SK-N-SH treated with all-trans-retinoic acid at 6 μM for 48 hours (cell line): Measurements from ENCODE around the gene NANP.

Experiments
- BACH2 ChIP-seq: fragments of 250-450 bp; sonication (Bioruptor Pico); IDR thresholded peaks from 2 replicates; pipeline ENCODE4 v1.9.0; 2021; ENCODE audit warnings: mild to moderate bottlenecking, borderline replicate concordance
- CSRNP3 ChIP-seq: fragments of 250-450 bp; sonication (Bioruptor Pico); IDR thresholded peaks from 2 replicates; pipeline ENCODE4 v1.5.1; 2021; ENCODE audit warnings: mild to moderate bottlenecking, moderate library complexity
- ISL1 ChIP-seq: fragments of 250-450 bp; sonication (Bioruptor Pico); IDR thresholded peaks from 2 replicates; pipeline ENCODE4 v2.1.2; 2022; ENCODE audit warnings: mild to moderate bottlenecking, moderate library complexity
- OSR1 ChIP-seq: fragments of 250-450 bp; sonication (Bioruptor Pico); IDR thresholded peaks from 2 replicates; pipeline ENCODE4 v1.8.0; 2022; ENCODE audit warnings: moderate library complexity, mild to moderate bottlenecking, inconsistent platforms
- POU6F1 ChIP-seq: fragments of 250-450 bp; sonication (Bioruptor Pico); IDR thresholded peaks from 2 replicates; pipeline ENCODE4 v1.8.0; 2021; ENCODE audit warnings: low read depth, mild to moderate bottlenecking, moderate library complexity, borderline replicate concordance
- PPARA ChIP-seq: fragments of 250-450 bp; sonication (Bioruptor Pico); IDR thresholded peaks from 2 replicates; pipeline ENCODE4 v1.5.0; 2020; ENCODE audit warnings: mild to moderate bottlenecking, borderline replicate concordance
- RARB ChIP-seq: fragments of 250-450 bp; sonication (Bioruptor Pico); IDR thresholded peaks from 2 replicates; pipeline ENCODE4 v1.8.0; 2021; ENCODE audit warnings: mild to moderate bottlenecking, moderate library complexity
- SNAI2 ChIP-seq: fragments of 250-450 bp; sonication (Bioruptor Pico); IDR thresholded peaks from 2 replicates; pipeline ENCODE4 v1.5.0; 2020; ENCODE audit warnings: mild to moderate bottlenecking, moderate library complexity
- ZFP3 ChIP-seq: fragments of 250-450 bp; sonication (Bioruptor Pico); IDR thresholded peaks from 2 replicates; pipeline ENCODE4 v1.5.0; 2020; ENCODE audit warnings: mild to moderate bottlenecking, moderate library complexity
- ZNF565 ChIP-seq: fragments of 450-650 bp; formaldehyde crosslinking; conservative IDR thresholded peaks from 2 replicates; pipeline ENCODE4 v1.5.0; 2020; ENCODE audit warnings: low read depth, mild to moderate bottlenecking, moderate library complexity
- ZNF70 ChIP-seq: fragments of 450-650 bp; formaldehyde crosslinking; IDR thresholded peaks from 2 replicates; pipeline ENCODE4 v1.5.0; 2020; ENCODE audit warnings: mild to moderate bottlenecking, moderate library complexity
- TF ChIP-seq, protein P1 (sequence below): fragments of 250-450 bp; sonication (Bioruptor Pico); IDR thresholded peaks from 2 replicates; pipeline ENCODE4 v1.8.0; 2020; ENCODE audit warnings: mild to moderate bottlenecking, moderate library complexity, borderline replicate concordance
- TF ChIP-seq, protein P2 (sequence below): fragments of 250-450 bp; sonication (Bioruptor Pico); IDR thresholded peaks from 2 replicates; pipeline ENCODE4 v1.5.1; 2020; ENCODE audit warnings: low read depth, mild to moderate bottlenecking, moderate library complexity
- TF ChIP-seq, protein P3 (sequence below): fragments of 250-450 bp; sonication (Bioruptor Pico); IDR thresholded peaks from 2 replicates; pipeline ENCODE4 v1.5.0; 2020; ENCODE audit warnings: mild to moderate bottlenecking, moderate library complexity

DNA sequence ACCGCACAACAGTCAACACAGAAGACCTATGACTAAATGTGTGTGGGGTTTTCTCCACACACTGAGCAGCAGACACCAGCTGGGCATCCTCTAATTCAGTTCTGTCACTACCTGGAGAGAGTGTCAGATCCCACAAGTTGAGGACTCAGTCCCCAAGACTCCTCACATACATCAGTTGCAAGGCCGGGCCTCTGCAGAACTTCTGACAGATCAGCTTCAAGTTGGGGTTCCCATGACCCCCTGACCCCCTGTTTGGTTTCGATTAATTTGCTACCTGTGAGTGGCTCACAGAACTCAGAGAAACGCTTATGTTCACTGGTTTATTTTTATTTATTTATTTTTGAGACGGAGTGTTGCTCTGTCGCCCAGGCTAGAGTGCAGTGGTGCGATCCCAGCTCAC is 35.3 kb downstream of the NANP start:
- TF ChIP-seq OSR1 (CRISPR knock-in tag) (no peak), BACH2 (CRISPR knock-in tag) (no peak), SNAI2 (CRISPR knock-in tag) (no peak), PPARA (no peak), RARB (CRISPR knock-in tag) (no peak), CSRNP3 (CRISPR knock-in tag) (no peak), ZNF565 (CRISPR knock-in tag) (no peak), POU6F1 (no peak), ZFP3 (CRISPR knock-in tag) (no peak), ISL1 (CRISPR knock-in tag) (no peak), ZNF70 (CRISPR knock-in tag) (no peak)
- TF ChIP-seq, protein P1, sequence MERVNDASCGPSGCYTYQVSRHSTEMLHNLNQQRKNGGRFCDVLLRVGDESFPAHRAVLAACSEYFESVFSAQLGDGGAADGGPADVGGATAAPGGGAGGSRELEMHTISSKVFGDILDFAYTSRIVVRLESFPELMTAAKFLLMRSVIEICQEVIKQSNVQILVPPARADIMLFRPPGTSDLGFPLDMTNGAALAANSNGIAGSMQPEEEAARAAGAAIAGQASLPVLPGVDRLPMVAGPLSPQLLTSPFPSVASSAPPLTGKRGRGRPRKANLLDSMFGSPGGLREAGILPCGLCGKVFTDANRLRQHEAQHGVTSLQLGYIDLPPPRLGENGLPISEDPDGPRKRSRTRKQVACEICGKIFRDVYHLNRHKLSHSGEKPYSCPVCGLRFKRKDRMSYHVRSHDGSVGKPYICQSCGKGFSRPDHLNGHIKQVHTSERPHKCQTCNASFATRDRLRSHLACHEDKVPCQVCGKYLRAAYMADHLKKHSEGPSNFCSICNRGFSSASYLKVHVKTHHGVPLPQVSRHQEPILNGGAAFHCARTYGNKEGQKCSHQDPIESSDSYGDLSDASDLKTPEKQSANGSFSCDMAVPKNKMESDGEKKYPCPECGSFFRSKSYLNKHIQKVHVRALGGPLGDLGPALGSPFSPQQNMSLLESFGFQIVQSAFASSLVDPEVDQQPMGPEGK, result no peak
- TF ChIP-seq, protein P2, sequence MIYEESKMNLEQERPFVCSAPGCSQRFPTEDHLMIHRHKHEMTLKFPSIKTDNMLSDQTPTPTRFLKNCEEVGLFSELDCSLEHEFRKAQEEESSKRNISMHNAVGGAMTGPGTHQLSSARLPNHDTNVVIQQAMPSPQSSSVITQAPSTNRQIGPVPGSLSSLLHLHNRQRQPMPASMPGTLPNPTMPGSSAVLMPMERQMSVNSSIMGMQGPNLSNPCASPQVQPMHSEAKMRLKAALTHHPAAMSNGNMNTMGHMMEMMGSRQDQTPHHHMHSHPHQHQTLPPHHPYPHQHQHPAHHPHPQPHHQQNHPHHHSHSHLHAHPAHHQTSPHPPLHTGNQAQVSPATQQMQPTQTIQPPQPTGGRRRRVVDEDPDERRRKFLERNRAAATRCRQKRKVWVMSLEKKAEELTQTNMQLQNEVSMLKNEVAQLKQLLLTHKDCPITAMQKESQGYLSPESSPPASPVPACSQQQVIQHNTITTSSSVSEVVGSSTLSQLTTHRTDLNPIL (CRISPR knock-in tag), result no peak
- TF ChIP-seq, protein P3, sequence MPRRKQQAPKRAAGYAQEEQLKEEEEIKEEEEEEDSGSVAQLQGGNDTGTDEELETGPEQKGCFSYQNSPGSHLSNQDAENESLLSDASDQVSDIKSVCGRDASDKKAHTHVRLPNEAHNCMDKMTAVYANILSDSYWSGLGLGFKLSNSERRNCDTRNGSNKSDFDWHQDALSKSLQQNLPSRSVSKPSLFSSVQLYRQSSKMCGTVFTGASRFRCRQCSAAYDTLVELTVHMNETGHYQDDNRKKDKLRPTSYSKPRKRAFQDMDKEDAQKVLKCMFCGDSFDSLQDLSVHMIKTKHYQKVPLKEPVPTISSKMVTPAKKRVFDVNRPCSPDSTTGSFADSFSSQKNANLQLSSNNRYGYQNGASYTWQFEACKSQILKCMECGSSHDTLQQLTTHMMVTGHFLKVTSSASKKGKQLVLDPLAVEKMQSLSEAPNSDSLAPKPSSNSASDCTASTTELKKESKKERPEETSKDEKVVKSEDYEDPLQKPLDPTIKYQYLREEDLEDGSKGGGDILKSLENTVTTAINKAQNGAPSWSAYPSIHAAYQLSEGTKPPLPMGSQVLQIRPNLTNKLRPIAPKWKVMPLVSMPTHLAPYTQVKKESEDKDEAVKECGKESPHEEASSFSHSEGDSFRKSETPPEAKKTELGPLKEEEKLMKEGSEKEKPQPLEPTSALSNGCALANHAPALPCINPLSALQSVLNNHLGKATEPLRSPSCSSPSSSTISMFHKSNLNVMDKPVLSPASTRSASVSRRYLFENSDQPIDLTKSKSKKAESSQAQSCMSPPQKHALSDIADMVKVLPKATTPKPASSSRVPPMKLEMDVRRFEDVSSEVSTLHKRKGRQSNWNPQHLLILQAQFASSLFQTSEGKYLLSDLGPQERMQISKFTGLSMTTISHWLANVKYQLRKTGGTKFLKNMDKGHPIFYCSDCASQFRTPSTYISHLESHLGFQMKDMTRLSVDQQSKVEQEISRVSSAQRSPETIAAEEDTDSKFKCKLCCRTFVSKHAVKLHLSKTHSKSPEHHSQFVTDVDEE, result no peak
